Activated CD8-positive, alpha-beta memory T cell treated with anti-CD3 and anti-CD28 coated beads for 48 hours (primary cell): Measurements from ENCODE around the gene PSMD2.

Source experiments
- DNase-seq, 3 experiments: peaks; one replicate each; pipeline ENCODE4 v3.0.0-alpha.2; 2020; ENCODE audit warnings: low read depth in 2 of 3, low spot score in 2 of 3

The PSMD2 gene

DNA sequence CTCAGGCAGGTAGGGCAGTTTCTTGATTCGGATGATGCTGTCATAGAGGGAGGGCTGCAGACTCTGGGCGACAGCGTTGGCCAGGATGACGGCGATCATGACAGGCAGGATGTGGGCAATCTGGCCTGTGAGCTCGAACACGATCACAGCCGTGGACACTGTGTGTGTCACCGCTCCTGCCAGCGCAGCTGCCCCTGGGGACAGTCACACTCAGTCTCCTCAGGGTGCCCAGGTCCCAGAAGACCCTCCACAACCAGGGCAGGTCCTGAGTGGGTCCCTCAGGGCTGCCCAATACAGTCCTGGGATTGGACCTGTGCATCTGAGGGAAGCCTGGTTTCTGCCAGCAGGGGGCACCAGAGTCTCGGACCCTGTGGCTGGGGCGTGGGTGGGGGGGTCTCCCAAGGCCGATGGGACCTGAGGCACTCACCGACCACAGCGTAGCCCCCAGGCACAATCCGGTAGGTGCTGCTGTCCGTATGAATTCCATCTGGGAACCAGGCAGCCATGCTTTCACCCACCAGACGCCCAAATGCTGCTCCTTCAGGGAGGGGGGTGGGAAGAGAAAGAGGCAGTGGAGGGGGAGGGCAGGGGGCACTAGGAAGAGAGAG lies 55.2 kb downstream of the PSMD2 start:
- peak in 1 of 3 experiments; percentile 45 for DNase-seq

DNA sequence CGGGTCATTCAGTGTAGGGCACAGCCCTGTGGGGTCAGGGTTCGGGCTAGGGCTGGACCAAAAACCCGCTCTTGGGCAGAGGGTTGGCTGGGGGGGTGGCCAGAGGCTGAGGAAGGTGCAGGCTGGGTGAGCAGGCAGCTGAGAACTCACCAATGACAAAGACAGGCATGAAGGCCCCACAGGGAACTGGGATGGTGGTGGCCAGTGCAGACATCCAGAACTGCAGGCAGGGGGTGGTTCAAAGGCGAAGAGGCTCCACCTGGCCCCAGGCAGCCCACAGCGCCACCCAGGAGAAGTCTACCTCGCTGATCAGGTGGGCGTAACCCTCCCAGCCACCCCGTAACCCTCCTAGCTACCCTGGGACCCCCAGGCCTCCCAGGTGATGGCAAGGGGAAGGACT lies 55.7 kb downstream of the PSMD2 start:
- DNase-seq: no peak

DNA sequence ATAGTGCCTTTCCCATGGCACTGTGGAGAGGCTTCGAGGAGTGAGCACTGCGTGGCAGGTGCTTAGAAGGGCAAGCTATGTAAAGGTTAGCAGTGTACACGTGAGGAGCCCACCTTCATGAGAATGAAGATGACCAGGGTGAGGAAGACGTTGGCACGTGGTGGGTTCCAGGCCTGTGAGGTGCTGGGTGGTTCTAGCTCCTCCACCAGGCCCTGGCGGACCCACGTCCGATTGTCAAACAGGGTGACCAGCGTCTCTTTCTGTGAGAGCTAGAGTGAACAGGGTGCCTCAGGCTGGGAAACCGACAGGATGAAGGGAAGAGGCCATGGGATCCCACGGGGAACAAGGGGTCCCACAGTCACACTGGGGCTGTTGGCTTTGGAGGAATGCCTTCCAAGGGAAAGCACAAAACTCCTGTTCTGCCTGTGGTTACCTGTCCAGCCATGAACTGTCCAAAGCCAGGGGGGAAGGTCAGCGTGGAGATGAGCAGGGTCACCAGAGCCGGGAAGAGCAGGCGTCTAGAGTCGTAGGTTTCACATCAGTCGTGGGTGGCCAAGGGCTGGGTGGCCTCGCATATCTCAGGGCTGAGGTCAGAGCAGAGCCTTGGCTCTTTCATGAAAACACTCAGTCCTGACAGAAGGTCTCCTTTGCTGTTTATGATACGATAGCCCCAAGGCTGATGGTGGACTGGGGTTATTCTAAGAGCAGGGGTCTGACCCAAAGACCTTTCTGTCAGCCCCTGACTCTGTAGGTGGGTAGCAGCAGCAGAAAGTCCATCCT lies 56.4 kb downstream of the PSMD2 start:
- DNase-seq: no peak

DNA sequence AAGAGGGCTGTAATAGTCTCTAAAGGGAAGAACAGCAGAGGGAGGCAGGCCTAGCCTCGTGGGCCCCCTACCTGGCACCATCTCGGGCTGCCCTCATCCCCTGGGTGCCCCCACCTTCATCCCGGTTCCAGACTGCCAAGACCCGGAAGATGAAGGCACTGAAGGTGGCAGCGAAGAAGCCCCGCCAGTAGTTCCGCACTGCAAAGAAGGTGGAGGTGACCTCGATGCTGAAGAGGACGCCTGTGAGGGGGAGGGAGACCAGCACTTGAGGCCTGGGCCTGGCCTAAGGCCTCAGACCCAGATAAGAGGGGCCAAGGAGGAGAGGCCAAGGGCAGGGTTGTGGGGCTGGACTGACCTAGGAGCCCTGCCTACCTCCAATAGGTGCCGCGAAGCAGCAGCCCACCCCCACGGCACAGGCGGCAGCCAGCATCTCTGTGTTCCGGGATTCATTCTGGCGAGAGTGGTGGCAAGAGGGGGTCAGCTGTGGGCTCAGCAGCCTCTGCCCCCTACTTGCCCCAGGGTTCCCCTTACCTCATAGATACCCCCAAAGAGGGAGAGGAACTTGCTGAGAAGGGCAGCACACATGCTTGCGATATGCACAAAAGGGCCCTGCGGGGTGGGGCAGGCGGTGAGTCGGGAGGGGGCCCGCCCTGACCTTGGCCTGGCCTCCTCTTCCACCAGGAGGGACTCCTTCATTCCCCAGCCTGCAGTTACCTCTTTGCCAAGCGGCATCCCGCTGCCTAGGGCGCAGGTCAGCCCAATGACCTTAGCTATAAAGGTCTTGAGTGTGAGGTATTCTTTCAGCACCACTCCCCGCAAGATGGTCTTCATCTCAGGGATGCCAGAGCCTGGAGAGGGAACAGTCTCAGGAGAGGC lies 58.4 kb downstream of the PSMD2 start:
- no peak for DNase-seq

DNA sequence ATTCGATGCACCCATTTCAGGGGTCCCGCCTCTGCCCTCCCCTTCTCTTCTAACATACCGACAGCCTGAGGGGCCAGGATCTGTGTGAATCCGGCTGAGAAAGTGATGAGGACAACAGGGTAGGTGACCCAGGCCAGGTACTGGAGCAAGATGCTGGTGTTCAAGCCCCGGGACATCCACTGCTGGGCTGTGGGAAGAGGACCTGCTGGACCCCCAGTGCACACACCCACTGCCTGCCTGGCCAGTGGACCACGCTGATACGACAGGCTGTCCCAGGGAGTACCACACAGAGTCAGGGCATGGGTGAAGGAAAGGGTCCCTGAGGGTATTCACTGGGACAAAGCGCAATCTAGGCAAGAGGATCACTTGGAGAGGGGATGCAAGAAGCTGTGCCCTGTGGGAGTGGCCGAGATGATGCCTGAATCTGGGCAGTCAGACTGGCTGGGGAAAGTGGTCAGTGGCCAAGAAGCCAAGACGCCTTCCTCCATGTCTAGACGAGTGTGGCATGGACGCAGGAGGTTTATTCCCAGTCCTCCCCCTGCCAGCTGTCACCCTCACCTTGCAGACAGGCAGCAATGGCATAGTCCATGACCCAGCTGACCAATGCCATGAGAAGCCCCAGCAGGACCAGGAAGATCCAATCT lies 59.2 kb downstream of the PSMD2 start:
- no peak for DNase-seq
